Upper lobe of left lung (tissue), 6 donors: ENCODE measurements around the gene LRRC51. TPM values are rescaled to one million over a fixed set of nuclear protein-coding genes. Genes with fewer than 3 reads are reported as not detected.
A peak's percentile ranks its signal among the peaks of the same experiment; 100 is the strongest.

Experiments
- ATAC-seq, 2 donors: fragments of 200-7000 bp; cut with Tn5 transposase; one replicate each; pipeline ENCODE4 v1.9.1; 2022; ENCODE audit warnings: mild to moderate bottlenecking in 2 of 2, moderate library complexity in 2 of 2; ENCODE audit not compliant: low FRiP score in 2 of 2
- DNase-seq, 2 donors: peaks; one replicate each; pipeline ENCODE4 v3.0.0-alpha.2; 2019 to 2020
- H3K27ac ChIP-seq, 4 donors: fragments of 200-600 bp; sonication (generic); one replicate each; pipeline ENCODE4 v1.5.1; 2016 to 2019
- H3K27me3 ChIP-seq, 4 donors: fragments of 200-600 bp; sonication (generic); one replicate each; pipeline ENCODE4 v1.5.1; 2017 to 2019
- H3K36me3 ChIP-seq, 4 donors: fragments of 200-600 bp; sonication (generic); one replicate each; pipeline ENCODE4 v1.5.1; 2016 to 2019
- H3K4me1 ChIP-seq, 4 donors: fragments of 200-600 bp; sonication (generic); one replicate each; pipeline ENCODE4 v1.5.1; 2018 to 2019
- H3K4me3 ChIP-seq, 4 donors: fragments of 200-600 bp; sonication (generic); one replicate each; pipeline ENCODE4 v1.5.1; 2017 to 2019; ENCODE audit warnings: mild to moderate bottlenecking in 2 of 4, moderate library complexity in 1 of 4
- H3K9me3 ChIP-seq, 4 donors: fragments of 200-600 bp; sonication (generic); one replicate each; pipeline ENCODE4 v1.5.1; 2018 to 2019
- EP300 ChIP-seq, 4 donors: sonication (generic); formaldehyde crosslinking; IDR thresholded peaks; one replicate each; pipeline ENCODE4 v1.5.1; 2017; ENCODE audit warnings: antibody characterized with exemption in 4 of 4, control low read depth in 2 of 4
- POLR2A ChIP-seq, 4 donors: fragments of 450-650 bp; IDR thresholded peaks; one replicate each; pipeline ENCODE4 v1.5.1; 2016 to 2017; ENCODE audit warnings: antibody characterized with exemption in 4 of 4, mild to moderate bottlenecking in 2 of 4
- POLR2AphosphoS5 ChIP-seq, 2 donors: sonication (generic); formaldehyde crosslinking; IDR thresholded peaks; one replicate each; pipeline ENCODE4 v1.5.1; 2017; ENCODE audit warnings: antibody characterized with exemption in 2 of 2
- WGBS, 2 donors: methylation state at CpG; one replicate each; pipeline ENCODE4 v1.1.5; 2017 to 2018; 5-methylcytosine and 5-hydroxymethylcytosine counted together
- total RNA-seq, 6 donors: library from RNA; depleted of rRNA in 4 of 6; stranded (reverse); fragments of >200 nt in 4 of 6; gene quantifications; one replicate each; pipeline versions ENCODE4 v1.1.0 to v1.2.1, GENCODE V29; 2016 to 2021
- TF ChIP-seq, protein P1 (sequence below), 6 experiments: fragments of 450-650 bp in 4 of 6; fragments of 200-600 bp in 2 of 6; sonication (generic) in 2 of 6; IDR thresholded peaks; one replicate each; pipeline ENCODE4 v1.5.1; 2016 to 2019; ENCODE audit warnings: antibody characterized with exemption in 6 of 6
- donor health status: DM: no; HTN: no; CAD: no; lungs with moderate emphysema.
- donor health status: DM: no; HTN: yes; CAD: no; lungs with severe emphysema.

The LRRC51 gene
- total RNA-seq, 6 donors from 2014 or later = 5.3 to 19.2 (median 10.3) TPM

DNA sequence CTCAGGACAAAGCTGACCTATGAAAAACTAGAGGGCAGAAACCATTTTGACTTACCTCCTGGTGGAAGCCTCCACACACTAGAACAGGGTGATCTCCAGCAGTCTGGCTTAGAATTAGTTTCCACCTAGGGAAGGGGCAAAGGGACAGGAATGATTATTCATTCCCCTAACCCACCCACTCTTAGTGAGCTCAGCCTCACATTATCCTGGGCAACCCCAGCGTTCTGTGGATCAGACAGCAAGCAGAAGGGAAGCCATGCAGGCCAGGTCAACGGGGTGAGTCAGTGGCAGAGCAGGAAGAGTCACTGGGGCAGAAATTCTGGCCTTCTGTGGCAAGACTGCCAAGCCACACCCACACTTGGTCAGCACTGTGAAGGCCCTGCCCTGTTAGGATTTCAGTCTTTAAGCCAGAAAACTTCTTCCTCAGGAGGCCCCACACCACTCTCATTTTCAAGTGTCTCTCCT lies 10.8 kb upstream of the LRRC51 start:
- DNase-seq (peak in 1 of 2 donors; percentile 94), ATAC-seq (peak; percentile 97 to 99)
- Histone ChIP-seq H3K36me3 (peaks cover 0 to 4% (median 0%) of the 10 kb centered on the region in 4 donors), H3K27ac (peak overlapping the region; percentile 84 to 87 (median 86)), H3K9me3 (no peaks in the 10 kb centered on the region), H3K4me3 (peak overlapping the region in 1 of 4 donors; percentile 3), H3K4me1 (peaks cover 50 to 59% (median 57%) of the 10 kb centered on the region in 4 donors), H3K27me3 (no peaks in the 10 kb centered on the region)
- no peak for TF ChIP-seq EP300 (IDR thresholded peaks at IDR 0.05)
- TF ChIP-seq POLR2A (IDR thresholded peaks at IDR 0.05) = peak in 1 of 4 donors; percentile 66
- TF ChIP-seq POLR2AphosphoS5 (IDR thresholded peaks at IDR 0.05) = peak; percentile 73 to 78
- TF ChIP-seq, protein P1, sequence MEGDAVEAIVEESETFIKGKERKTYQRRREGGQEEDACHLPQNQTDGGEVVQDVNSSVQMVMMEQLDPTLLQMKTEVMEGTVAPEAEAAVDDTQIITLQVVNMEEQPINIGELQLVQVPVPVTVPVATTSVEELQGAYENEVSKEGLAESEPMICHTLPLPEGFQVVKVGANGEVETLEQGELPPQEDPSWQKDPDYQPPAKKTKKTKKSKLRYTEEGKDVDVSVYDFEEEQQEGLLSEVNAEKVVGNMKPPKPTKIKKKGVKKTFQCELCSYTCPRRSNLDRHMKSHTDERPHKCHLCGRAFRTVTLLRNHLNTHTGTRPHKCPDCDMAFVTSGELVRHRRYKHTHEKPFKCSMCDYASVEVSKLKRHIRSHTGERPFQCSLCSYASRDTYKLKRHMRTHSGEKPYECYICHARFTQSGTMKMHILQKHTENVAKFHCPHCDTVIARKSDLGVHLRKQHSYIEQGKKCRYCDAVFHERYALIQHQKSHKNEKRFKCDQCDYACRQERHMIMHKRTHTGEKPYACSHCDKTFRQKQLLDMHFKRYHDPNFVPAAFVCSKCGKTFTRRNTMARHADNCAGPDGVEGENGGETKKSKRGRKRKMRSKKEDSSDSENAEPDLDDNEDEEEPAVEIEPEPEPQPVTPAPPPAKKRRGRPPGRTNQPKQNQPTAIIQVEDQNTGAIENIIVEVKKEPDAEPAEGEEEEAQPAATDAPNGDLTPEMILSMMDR (IDR thresholded peaks at IDR 0.05) = no peak
- 0% methylated on average over 2 of the region's 2 CpGs for WGBS, 2 donors

- H3K27ac ChIP-seq = peak overlapping the region; percentile 84 to 87 (median 86)
- H3K4me3 ChIP-seq = no peak overlapping the region
- no peaks in the 10 kb centered on the region for H3K27me3 ChIP-seq
- ATAC-seq = no peak
- WGBS, 2 donors = 91% methylated on average over 7 of the region's 7 CpGs
- H3K4me1 ChIP-seq = peaks cover 50 to 60% (median 58%) of the 10 kb centered on the region in 4 donors
- H3K9me3 ChIP-seq = no peaks in the 10 kb centered on the region
- no peak for DNase-seq
- peaks cover 0 to 4% (median 0%) of the 10 kb centered on the region in 4 donors for H3K36me3 ChIP-seq
- TF ChIP-seq POLR2AphosphoS5 (IDR thresholded peaks at IDR 0.05) = no peak
- TF ChIP-seq, protein P1 (IDR thresholded peaks at IDR 0.05) = no peak
- no peak for TF ChIP-seq EP300 (IDR thresholded peaks at IDR 0.05)
- TF ChIP-seq POLR2A (IDR thresholded peaks at IDR 0.05) = no peak
Observed at GRCh38 chr11:72070491-72070890, 10.2 kb upstream of the LRRC51 start.

DNA sequence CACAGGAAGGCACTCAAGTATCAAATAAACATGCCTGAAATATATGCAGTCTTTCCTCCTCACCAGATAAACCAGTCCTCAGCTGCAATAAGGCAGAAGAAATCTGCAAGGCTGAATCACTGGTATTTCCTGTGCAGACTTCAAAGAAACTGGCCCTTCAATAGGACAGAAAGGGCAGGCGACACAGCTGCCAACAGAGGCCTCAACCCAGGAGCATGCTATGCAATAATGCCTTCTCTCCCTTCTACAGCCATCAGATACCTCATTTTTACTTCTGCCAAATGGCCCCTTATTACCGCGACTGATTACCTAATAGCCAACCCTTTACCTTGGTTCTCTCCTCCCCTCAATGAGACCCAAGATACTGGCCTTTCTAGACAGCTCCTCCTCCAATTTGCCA lies 8.3 kb upstream of the LRRC51 start:
- ATAC-seq (no peak), DNase-seq (no peak)
- peaks cover 39 to 54% (median 49%) of the 10 kb centered on the region in 4 donors for H3K4me1 ChIP-seq

DNA sequence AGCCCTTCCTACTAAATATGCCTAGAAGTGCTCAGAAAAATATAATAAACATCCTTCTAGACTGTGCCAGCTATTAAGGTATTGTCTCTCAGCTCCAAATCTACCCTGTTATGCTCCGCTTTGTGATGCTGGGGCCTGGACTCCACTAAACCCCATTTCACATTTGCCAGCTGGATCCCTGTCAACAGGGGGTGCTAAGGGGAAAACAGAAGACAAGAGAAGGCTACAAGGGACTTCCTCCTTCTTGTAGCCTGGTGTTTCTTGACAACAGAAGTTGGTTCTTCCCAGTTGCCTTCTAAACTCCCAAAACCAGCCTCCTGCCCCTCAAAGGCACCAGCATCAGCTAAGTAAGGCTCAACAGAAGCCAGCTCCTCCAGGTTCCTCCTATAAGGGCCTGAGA lies 5.5 kb upstream of the LRRC51 start:
- no peaks in the 10 kb centered on the region for H3K9me3 ChIP-seq
- no peak overlapping the region for H3K4me3 ChIP-seq
- H3K27me3 ChIP-seq = no peaks in the 10 kb centered on the region
- DNase-seq = no peak
- H3K27ac ChIP-seq = peak overlapping the region in 2 of 4 donors; percentile 18 to 46
- ATAC-seq = peak in 1 of 2 donors; percentile 44
- TF ChIP-seq EP300 (IDR thresholded peaks at IDR 0.05) (no peak), POLR2AphosphoS5 (IDR thresholded peaks at IDR 0.05) (no peak), POLR2A (IDR thresholded peaks at IDR 0.05) (no peak)
- TF ChIP-seq, protein P1 (IDR thresholded peaks at IDR 0.05) = no peak
- 75 to 87% methylated on average over 1 of the region's 1 CpG for WGBS, 2 donors
- H3K36me3 ChIP-seq = peaks cover 0 to 6% (median 0%) of the 10 kb centered on the region in 4 donors
- peaks cover 26 to 41% (median 36%) of the 10 kb centered on the region in 4 donors for H3K4me1 ChIP-seq

More for the DNA sequence above, 8.3 kb upstream of the LRRC51 start:
- Histone ChIP-seq H3K4me3 (no peak overlapping the region), H3K36me3 (peaks cover 0 to 10% (median 0%) of the 10 kb centered on the region in 4 donors), H3K27ac (peak overlapping the region; percentile 5 to 84 (median 63)), H3K9me3 (no peaks in the 10 kb centered on the region), H3K27me3 (no peaks in the 10 kb centered on the region)
- 35 to 40% methylated on average over 3 of the region's 3 CpGs for WGBS, 2 donors
- TF ChIP-seq POLR2AphosphoS5 (IDR thresholded peaks at IDR 0.05) = no peak
- TF ChIP-seq, protein P1 (IDR thresholded peaks at IDR 0.05) = no peak
- TF ChIP-seq EP300 (IDR thresholded peaks at IDR 0.05) = no peak
- no peak for TF ChIP-seq POLR2A (IDR thresholded peaks at IDR 0.05)

GRCh38 chr11:72075756-72076155 lies 4.9 kb upstream of the LRRC51 start:
- TF ChIP-seq POLR2A (IDR thresholded peaks at IDR 0.05) (no peak), POLR2AphosphoS5 (IDR thresholded peaks at IDR 0.05) (no peak), EP300 (IDR thresholded peaks at IDR 0.05) (no peak)
- TF ChIP-seq, protein P1 (IDR thresholded peaks at IDR 0.05) = no peak
- ATAC-seq (no peak), DNase-seq (no peak)
- peaks cover 0 to 6% (median 0%) of the 10 kb centered on the region in 4 donors for H3K36me3 ChIP-seq
- 91 to 94% methylated on average over 4 of the region's 4 CpGs for WGBS, 2 donors
- H3K27ac ChIP-seq = peak overlapping the region in 1 of 4 donors; percentile 18
- H3K4me3 ChIP-seq = no peak overlapping the region
- no peaks in the 10 kb centered on the region for H3K27me3 ChIP-seq
- H3K9me3 ChIP-seq = no peaks in the 10 kb centered on the region
- peaks cover 21 to 35% (median 30%) of the 10 kb centered on the region in 4 donors for H3K4me1 ChIP-seq
